Measurements from ENCODE around the gene NAA20. TPM values are rescaled to one million over a fixed set of nuclear protein-coding genes. Genes with fewer than 3 reads are reported as not detected.

The NAA20 gene
- polyA plus RNA-seq (2013, experiment 1 of 2), result 32.4 TPM
- polyA plus RNA-seq (2013, experiment 2 of 2), result 36.6 TPM

DNA sequence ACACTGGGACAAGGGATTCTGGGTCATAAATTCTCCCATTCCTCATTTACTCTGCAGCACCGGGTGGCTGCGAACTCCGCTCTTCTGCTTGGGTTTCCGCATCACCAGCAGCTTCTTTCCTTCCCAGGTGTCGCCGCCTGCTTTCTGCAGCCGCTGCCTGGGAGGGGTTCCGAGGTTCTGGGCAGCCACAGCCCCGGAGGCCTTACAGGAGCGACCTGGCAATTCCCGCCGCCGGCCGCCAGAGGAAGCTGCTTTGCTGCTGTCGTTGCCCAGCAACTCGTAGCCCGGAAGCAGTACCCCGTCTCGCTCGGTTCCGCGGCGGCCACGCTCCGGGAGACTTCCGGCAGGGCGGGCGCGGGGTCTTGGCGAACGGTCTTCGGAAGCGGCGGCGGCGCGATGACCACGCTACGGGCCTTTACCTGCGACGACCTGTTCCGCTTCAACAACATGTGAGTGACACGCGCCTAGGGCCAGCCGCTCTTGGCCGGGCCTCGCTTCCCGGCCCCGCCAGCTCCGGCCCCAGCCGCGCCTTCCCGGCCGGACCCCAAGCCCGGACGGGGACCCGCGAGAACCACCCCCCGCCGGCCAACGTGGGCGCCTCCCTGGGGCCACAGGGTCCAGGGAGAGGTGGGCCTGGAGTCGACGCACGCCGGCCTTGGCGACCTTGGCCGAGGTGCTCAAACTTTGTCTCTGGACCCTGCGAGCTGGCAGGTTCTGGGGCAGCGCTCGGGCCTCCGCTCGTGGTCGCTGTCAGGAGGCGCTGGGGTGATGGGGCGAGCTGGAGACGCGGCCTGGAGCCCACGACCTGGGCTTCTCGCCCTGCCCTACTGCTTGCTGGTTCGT lies at the start of gene NAA20:
TSS of gene NAA20 (plus strand) at position 362 of the 843 bp plus-strand sequence. CDS start at position 397, 35 bp downstream.
- H3K27ac ChIP-seq (ENCODE audit: low read depth, low read length), result peak within 1 kb of the TSS; percentile 66
- WGBS, result under 1% methylated on average over 81 of the region's 81 CpGs

GRCh38 chr20:19967445-19967844 lies 49.7 kb upstream of the NAA20 start:
- no peak overlapping the region for H3K4me3 ChIP-seq (ENCODE audit: low read length)
- no peak overlapping the region for H3K9ac ChIP-seq (ENCODE audit: low read depth, low read length)
- H3K36me3 ChIP-seq (ENCODE audit: insufficient read depth, low read length), result no peaks in the 10 kb centered on the region
- 95% methylated on average over 4 of the region's 5 CpGs for WGBS
- no peaks in the 10 kb centered on the region for H3K4me1 ChIP-seq (ENCODE audit: insufficient read depth, low read length)
- no peaks in the 10 kb centered on the region for H3K9me3 ChIP-seq (ENCODE audit: insufficient read depth, low read depth, low read length)
- H3K27ac ChIP-seq (ENCODE audit: low read depth, low read length), result no peak overlapping the region
- H3K27me3 ChIP-seq (ENCODE audit: insufficient read depth, low read length), result no peaks in the 10 kb centered on the region

More for the DNA sequence above, at the start of gene NAA20:
- Histone ChIP-seq H3K27me3 (ENCODE audit: insufficient read depth, low read length) (no peaks in the 10 kb centered on the region), H3K9ac (ENCODE audit: low read depth, low read length) (peak within 1 kb of the TSS; percentile 78), H3K9me3 (ENCODE audit: insufficient read depth, low read depth, low read length) (no peaks in the 10 kb centered on the region), H3K4me1 (ENCODE audit: insufficient read depth, low read length) (peaks cover 6% of the 10 kb centered on the region), H3K36me3 (ENCODE audit: insufficient read depth, low read length) (peaks cover 17% of the 10 kb centered on the region; the same call in 1 of the 2 replicates), H3K4me3 (ENCODE audit: low read length) (peak within 1 kb of the TSS; percentile 88)

GRCh38 chr20:19968028-19968427 lies 49.1 kb upstream of the NAA20 start:
- 94% methylated on average over 6 of the region's 7 CpGs for WGBS
- Histone ChIP-seq H3K4me1 (ENCODE audit: insufficient read depth, low read length) (no peaks in the 10 kb centered on the region), H3K27ac (ENCODE audit: low read depth, low read length) (no peak overlapping the region), H3K4me3 (ENCODE audit: low read length) (no peak overlapping the region), H3K27me3 (ENCODE audit: insufficient read depth, low read length) (no peaks in the 10 kb centered on the region), H3K36me3 (ENCODE audit: insufficient read depth, low read length) (no peaks in the 10 kb centered on the region), H3K9me3 (ENCODE audit: insufficient read depth, low read depth, low read length) (no peaks in the 10 kb centered on the region), H3K9ac (ENCODE audit: low read depth, low read length) (no peak overlapping the region)

DNA sequence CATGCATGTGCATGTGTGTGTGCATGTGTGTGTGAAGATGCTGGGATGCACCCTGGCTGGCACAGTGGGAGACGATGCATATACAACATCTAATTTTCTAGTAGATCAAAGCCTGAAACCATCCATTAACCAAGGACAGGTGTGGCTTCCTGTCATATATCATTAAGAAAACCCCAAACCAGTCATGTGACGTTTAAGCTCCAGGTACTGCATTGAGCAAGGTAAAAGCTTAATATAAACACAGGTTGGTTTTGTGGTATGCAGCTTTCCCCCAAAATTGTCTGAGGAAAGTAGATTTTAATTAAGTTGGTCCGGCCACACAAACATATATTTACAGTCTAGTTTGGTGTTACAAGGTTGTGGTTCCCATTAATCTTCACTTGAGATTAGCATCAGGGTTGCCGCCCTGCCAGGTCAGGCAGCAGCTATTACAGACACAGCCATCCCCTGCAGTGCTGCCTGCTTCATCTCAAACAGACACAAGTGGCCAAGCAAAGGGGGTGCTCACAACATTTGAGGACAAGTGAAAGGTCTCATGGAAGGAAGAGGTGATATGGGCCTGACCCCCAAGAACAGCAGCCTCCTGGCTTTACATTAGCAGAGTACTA lies 48.6 kb upstream of the NAA20 start:
- no peaks in the 10 kb centered on the region for H3K4me1 ChIP-seq (ENCODE audit: insufficient read depth, low read length)
- no peaks in the 10 kb centered on the region for H3K36me3 ChIP-seq (ENCODE audit: insufficient read depth, low read length)
- 94% methylated on average over 3 of the region's 4 CpGs for WGBS
- no peaks in the 10 kb centered on the region for H3K27me3 ChIP-seq (ENCODE audit: insufficient read depth, low read length)
- H3K4me3 ChIP-seq (ENCODE audit: low read length), result no peak overlapping the region
- H3K9ac ChIP-seq (ENCODE audit: low read depth, low read length), result no peak overlapping the region
- no peaks in the 10 kb centered on the region for H3K9me3 ChIP-seq (ENCODE audit: insufficient read depth, low read depth, low read length)
- no peak overlapping the region for H3K27ac ChIP-seq (ENCODE audit: low read depth, low read length)

- H3K9me3 ChIP-seq (ENCODE audit: insufficient read depth, low read depth, low read length), result no peaks in the 10 kb centered on the region
- no peaks in the 10 kb centered on the region for H3K36me3 ChIP-seq (ENCODE audit: insufficient read depth, low read length)
- no peaks in the 10 kb centered on the region for H3K27me3 ChIP-seq (ENCODE audit: insufficient read depth, low read length)
- no peak overlapping the region for H3K27ac ChIP-seq (ENCODE audit: low read depth, low read length)
- H3K4me3 ChIP-seq (ENCODE audit: low read length), result no peak overlapping the region
- peaks cover 2% of the 10 kb centered on the region; the same call in 1 of the 2 replicates for H3K4me1 ChIP-seq (ENCODE audit: insufficient read depth, low read length)
- 98% methylated on average over 5 of the region's 5 CpGs for WGBS
- no peak overlapping the region for H3K9ac ChIP-seq (ENCODE audit: low read depth, low read length)
Observed at GRCh38 chr20:19969106-19969505, 48.1 kb upstream of the NAA20 start.

DNA sequence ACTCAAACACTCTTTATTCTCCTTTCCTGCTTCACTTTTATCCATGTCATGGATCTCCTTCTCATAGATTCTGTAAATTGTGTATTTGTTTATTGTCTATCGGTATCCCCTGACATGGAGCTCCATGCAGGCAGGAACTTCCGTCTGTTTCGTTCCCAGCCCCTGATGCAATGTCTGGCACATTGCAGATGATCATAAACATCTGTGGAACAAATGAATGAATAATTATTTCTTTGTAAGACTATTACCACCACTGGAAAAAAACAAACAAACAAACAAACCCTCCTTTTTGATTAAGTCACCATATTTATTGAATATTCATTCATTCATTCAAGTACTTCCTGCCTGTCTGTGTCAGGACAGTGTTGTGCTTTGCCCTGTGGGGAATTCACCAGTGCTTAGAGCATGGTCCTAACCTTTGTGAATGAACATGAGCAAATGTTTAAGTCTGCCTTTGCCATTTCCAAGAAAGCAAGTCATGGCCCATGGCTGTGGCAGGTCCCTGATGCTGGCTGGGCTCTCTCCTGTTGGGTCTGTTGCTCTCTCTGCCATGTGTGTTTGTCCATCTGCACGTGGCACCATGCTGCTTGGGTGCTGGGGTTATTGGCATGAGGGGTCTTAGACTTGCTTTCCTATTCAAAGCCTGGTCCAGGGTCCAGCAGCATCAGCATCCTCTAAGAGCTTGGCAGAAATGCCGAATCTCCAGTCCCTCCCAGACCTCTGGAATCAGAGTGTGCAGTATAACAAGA lies 47.5 kb upstream of the NAA20 start:
- 93% methylated on average over 5 of the region's 5 CpGs for WGBS
- Histone ChIP-seq H3K4me1 (ENCODE audit: insufficient read depth, low read length) (peaks cover 4% of the 10 kb centered on the region; the same call in 1 of the 2 replicates), H3K9ac (ENCODE audit: low read depth, low read length) (no peak overlapping the region), H3K36me3 (ENCODE audit: insufficient read depth, low read length) (no peaks in the 10 kb centered on the region), H3K4me3 (ENCODE audit: low read length) (no peak overlapping the region), H3K27ac (ENCODE audit: low read depth, low read length) (no peak overlapping the region), H3K27me3 (ENCODE audit: insufficient read depth, low read length) (no peaks in the 10 kb centered on the region), H3K9me3 (ENCODE audit: insufficient read depth, low read depth, low read length) (no peaks in the 10 kb centered on the region)

GRCh38 chr20:19970256-19970765 lies 46.9 kb upstream of the NAA20 start:
- H3K4me1 ChIP-seq (ENCODE audit: insufficient read depth, low read length), result peaks cover 4% of the 10 kb centered on the region; the same call in 1 of the 2 replicates

DNA sequence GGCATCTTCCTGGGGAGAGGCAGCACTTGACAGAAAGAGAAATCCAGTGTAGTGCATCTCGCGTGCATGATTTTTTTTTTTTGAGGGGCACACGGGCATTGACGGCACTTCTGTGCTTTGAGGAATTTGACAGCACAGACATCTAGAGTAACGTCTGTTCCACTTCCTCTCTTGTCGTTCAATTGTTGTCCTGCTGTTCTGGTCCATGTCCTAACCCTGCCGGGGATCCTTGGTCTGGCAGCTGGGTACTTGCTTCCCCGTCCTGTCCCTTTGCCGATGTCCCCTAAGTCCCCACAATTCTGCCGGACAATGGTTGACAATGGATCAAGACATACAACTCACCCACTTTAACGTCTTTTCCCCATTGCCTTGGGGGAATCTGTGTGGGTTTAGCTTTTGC lies 46.0 kb upstream of the NAA20 start:
- Histone ChIP-seq H3K9ac (ENCODE audit: low read depth, low read length) (no peak overlapping the region), H3K9me3 (ENCODE audit: insufficient read depth, low read depth, low read length) (no peaks in the 10 kb centered on the region), H3K4me1 (ENCODE audit: insufficient read depth, low read length) (peaks cover 5% of the 10 kb centered on the region; the same call in 1 of the 2 replicates), H3K36me3 (ENCODE audit: insufficient read depth, low read length) (no peaks in the 10 kb centered on the region), H3K4me3 (ENCODE audit: low read length) (no peak overlapping the region), H3K27ac (ENCODE audit: low read depth, low read length) (no peak overlapping the region), H3K27me3 (ENCODE audit: insufficient read depth, low read length) (no peaks in the 10 kb centered on the region)
- WGBS, result 89% methylated on average over 10 of the region's 11 CpGs

More at GRCh38 chr20:19970256-19970765, 46.9 kb upstream of the NAA20 start:
- H3K4me3 ChIP-seq (ENCODE audit: low read length), result no peak overlapping the region
- H3K9ac ChIP-seq (ENCODE audit: low read depth, low read length), result no peak overlapping the region
- H3K9me3 ChIP-seq (ENCODE audit: insufficient read depth, low read depth, low read length), result no peaks in the 10 kb centered on the region
- WGBS, result 89% methylated on average over 4 of the region's 5 CpGs
- no peak overlapping the region for H3K27ac ChIP-seq (ENCODE audit: low read depth, low read length)
- no peaks in the 10 kb centered on the region for H3K36me3 ChIP-seq (ENCODE audit: insufficient read depth, low read length)
- H3K27me3 ChIP-seq (ENCODE audit: insufficient read depth, low read length), result no peaks in the 10 kb centered on the region

DNA sequence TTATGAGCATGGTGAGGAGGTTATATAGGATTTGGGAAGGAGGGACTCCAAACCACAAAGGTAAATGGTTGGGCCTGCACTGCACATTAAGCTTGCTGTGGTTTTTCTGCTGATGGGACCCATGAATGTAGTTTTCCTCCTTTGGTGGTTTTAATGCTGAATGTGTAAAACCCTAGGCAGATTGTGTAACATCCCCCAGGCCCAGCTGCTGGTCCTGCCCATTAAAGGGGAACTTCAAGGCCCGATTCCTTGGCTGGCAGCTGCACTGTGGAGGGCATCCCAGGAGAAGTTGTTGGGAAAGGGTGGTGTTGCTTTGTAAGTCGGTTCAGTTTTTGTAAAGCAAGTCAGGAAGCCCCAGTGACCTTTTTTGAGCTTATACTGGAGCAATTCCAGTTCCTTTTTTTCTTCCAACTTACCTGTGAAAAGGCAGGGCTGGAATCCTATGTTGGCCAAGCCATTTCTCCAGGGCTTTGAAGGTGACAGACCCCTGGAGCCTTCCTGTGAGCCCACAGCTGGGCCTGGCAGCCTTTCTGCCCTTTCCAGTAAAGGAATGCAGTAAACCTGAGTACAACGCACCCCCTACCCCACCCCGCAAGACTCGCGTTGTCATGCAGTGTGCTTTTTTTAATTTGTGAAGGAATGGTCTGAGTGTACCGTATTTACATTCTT lies 43.1 kb upstream of the NAA20 start:
- 88% methylated on average over 6 of the region's 7 CpGs for WGBS
- Histone ChIP-seq H3K27ac (ENCODE audit: low read depth, low read length) (no peak overlapping the region), H3K9ac (ENCODE audit: low read depth, low read length) (no peak overlapping the region)

GRCh38 chr20:19974630-19975435 lies 42.3 kb upstream of the NAA20 start:
- WGBS, result 89% methylated on average over 44 of the region's 44 CpGs
- Histone ChIP-seq H3K27me3 (ENCODE audit: insufficient read depth, low read length) (no peaks in the 10 kb centered on the region), H3K4me3 (ENCODE audit: low read length) (peak overlapping the region; percentile 0; the same call in 1 of the 2 replicates), H3K9ac (ENCODE audit: low read depth, low read length) (no peak overlapping the region), H3K9me3 (ENCODE audit: insufficient read depth, low read depth, low read length) (no peaks in the 10 kb centered on the region), H3K27ac (ENCODE audit: low read depth, low read length) (no peak overlapping the region), H3K36me3 (ENCODE audit: insufficient read depth, low read length) (no peaks in the 10 kb centered on the region), H3K4me1 (ENCODE audit: insufficient read depth, low read length) (peaks cover 22% of the 10 kb centered on the region)

More for the DNA sequence above, 43.1 kb upstream of the NAA20 start:
- H3K4me3 ChIP-seq (ENCODE audit: low read length), result no peak overlapping the region
- peaks cover 22% of the 10 kb centered on the region for H3K4me1 ChIP-seq (ENCODE audit: insufficient read depth, low read length)
- no peaks in the 10 kb centered on the region for H3K36me3 ChIP-seq (ENCODE audit: insufficient read depth, low read length)
- H3K27me3 ChIP-seq (ENCODE audit: insufficient read depth, low read length), result no peaks in the 10 kb centered on the region
- H3K9me3 ChIP-seq (ENCODE audit: insufficient read depth, low read depth, low read length), result no peaks in the 10 kb centered on the region

All from HUES64 (cell line).